CD4-positive, alpha-beta memory T cell (primary cell): ENCODE data around the gene CADM2. TPM values are rescaled to one million over a fixed set of nuclear protein-coding genes. Genes with fewer than 3 reads are reported as not detected.

Source experiments
- CTCF ChIA-PET: fragments of 350-600 bp; sonication (Branson Sonifier 250); formaldehyde crosslinking; loops from one replicate; lab custom pipeline; 2021; ENCODE audit warnings: inconsistent platforms; ENCODE audit not compliant: partially characterized antibody; lab: Charles Lee
- POLR2A ChIA-PET: fragments of 350-600 bp; sonication (Branson Sonifier 250); formaldehyde crosslinking; loops from one replicate; lab custom pipeline; 2021; ENCODE audit not compliant: partially characterized antibody; lab: Charles Lee
- DNase-seq, 5 donors: peaks; one replicate each; pipeline versions ENCODE4 v3.0.0 to v3.0.0-alpha.2; 2020 to 2022; ENCODE audit warnings: mixed read lengths in 1 of 5
- H3K27ac ChIP-seq: one replicate; pipeline ENCODE4 v1.7.0; 2013; ENCODE audit warnings: low read depth, low read length
- H3K27me3 ChIP-seq: 2 replicates; pipeline ENCODE4 v1.7.0; 2013; ENCODE audit warnings: mild to moderate bottlenecking, low read length, moderate library complexity; ENCODE audit not compliant: insufficient read depth
- H3K36me3 ChIP-seq: 2 replicates; pipeline ENCODE4 v1.7.0; 2013; ENCODE audit warnings: mild to moderate bottlenecking, low read length, moderate library complexity; ENCODE audit not compliant: insufficient read depth
- H3K4me1 ChIP-seq: 2 replicates; pipeline ENCODE4 v1.7.0; 2013; ENCODE audit warnings: mild to moderate bottlenecking, low read length, moderate library complexity; ENCODE audit not compliant: insufficient read depth
- H3K4me3 ChIP-seq, 2 donors: one replicate each; pipeline ENCODE4 v1.7.0; 2013; ENCODE audit warnings: low read length in 2 of 2, mild to moderate bottlenecking in 1 of 2
- H3K9me3 ChIP-seq, 2 donors: one replicate each; pipeline ENCODE4 v1.7.0; 2013; ENCODE audit warnings: low read length in 2 of 2, control low read depth in 1 of 2; ENCODE audit not compliant: control insufficient read depth in 1 of 2
- H3K27ac Mint-ChIP-seq, 7 donors: one replicate each; pipeline ENCODE4 v1.8.0; 2020 to 2021; ENCODE audit warnings: mixed read lengths in 7 of 7, mild to moderate bottlenecking in 6 of 7, inconsistent platforms in 3 of 7, moderate library complexity in 3 of 7
- H3K27me3 Mint-ChIP-seq, 2 donors: one replicate each; pipeline ENCODE4 v1.8.0; 2020 to 2021; ENCODE audit warnings: mixed read lengths in 2 of 2
- H3K36me3 Mint-ChIP-seq, 2 donors: one replicate each; pipeline ENCODE4 v1.8.0; 2020 to 2021; ENCODE audit warnings: mixed read lengths in 2 of 2, inconsistent platforms in 1 of 2, mild to moderate bottlenecking in 1 of 2
- H3K4me1 Mint-ChIP-seq, 4 donors: one replicate each; pipeline ENCODE4 v1.8.0; 2020 to 2021; ENCODE audit warnings: mixed read lengths in 4 of 4, mild to moderate bottlenecking in 1 of 4
- H3K4me3 Mint-ChIP-seq, 8 donors: one replicate each; pipeline ENCODE4 v1.8.0; 2020 to 2021; ENCODE audit warnings: mixed read lengths in 8 of 8, mild to moderate bottlenecking in 7 of 8, moderate library complexity in 6 of 8, inconsistent platforms in 3 of 8
- H3K9me3 Mint-ChIP-seq, 8 donors: one replicate each; pipeline ENCODE4 v1.8.0; 2020 to 2021; ENCODE audit warnings: mixed read lengths in 8 of 8, mild to moderate bottlenecking in 5 of 8, inconsistent platforms in 3 of 8, moderate library complexity in 1 of 8
- intact Hi-C: fragments of 100-400 bp; cut with micrococcal nuclease; formaldehyde crosslinking; loops from one replicate; pipeline ENCODE4 v1.15.1; 2023
- polyA plus RNA-seq, 2 donors: library from polyadenylated mRNA; unstranded; fragments of 300-500 nt; fragmentation: Illumina TruSeq; gene quantifications; one replicate each; pipeline ENCODE4 v1.2.3, GENCODE V29; 2021
- total RNA-seq, 2 experiments: library from RNA; stranded (reverse); gene quantifications; one replicate each; pipeline ENCODE4 v1.2.3, GENCODE V29; 2021

CADM2 gene
- total and polyA plus RNA-seq, 4 experiments from 2014 or later, result 0.21 to 0.38 TPM; not detected in 2

- Histone ChIP-seq H3K9me3 (no peaks in the 10 kb centered on the region), H3K4me1 (no peaks in the 10 kb centered on the region), H3K27me3 (no peaks in the 10 kb centered on the region), H3K4me3 (no peak overlapping the region), H3K36me3 (no peaks in the 10 kb centered on the region), H3K27ac (no peak overlapping the region)
- ChIA-PET CTCF (no interaction called here), POLR2A (no interaction called here)
- intact Hi-C loops, result no loop called here
- no peaks in the 10 kb centered on the region for H3K4me1 Mint-ChIP-seq
- DNase-seq, result no peak
- peaks cover 0 to 9% (median 0%) of the 10 kb centered on the region in 8 donors for H3K9me3 Mint-ChIP-seq
- H3K36me3 Mint-ChIP-seq, result no peaks in the 10 kb centered on the region
- no peak overlapping the region for H3K27ac Mint-ChIP-seq
- H3K27me3 Mint-ChIP-seq, result no peaks in the 10 kb centered on the region
- no peak overlapping the region for H3K4me3 Mint-ChIP-seq
These were observed 118.2 kb downstream of the CADM2 start for GRCh38 chr3:85077018-85077417.

DNA sequence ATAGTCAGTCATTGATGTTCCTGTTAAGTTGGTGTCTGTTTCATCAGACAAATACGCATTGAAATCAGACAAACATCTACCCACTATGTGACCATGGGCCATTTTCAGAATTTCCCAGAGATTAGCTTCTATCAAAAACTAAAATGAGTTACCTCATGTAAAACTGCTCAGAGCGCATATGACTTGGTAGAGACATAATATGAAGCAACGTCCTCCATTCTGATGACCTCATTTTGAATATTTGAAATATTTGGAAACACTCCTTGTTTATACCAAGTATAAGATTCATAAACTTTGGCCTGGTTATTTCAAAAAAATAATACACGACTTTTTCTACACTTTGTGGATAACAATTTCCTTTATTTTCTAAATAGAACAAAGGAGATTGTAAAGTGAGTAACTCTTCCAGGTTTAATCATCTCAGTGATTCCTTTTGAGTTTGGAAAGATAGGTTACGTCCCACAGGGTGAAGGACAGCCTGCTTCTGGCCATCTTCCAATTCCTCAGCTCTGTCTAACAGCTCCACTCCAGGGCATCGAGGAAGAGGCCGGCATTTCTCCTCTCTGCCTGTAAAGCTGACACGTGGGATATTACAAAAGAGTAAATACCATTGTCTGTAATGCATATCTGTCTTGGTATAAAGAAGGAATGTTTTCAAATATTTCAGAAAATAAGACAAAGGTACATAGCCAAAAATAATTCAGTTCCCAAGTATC is 122.6 kb downstream of the CADM2 start:
- intact Hi-C loops, result no loop called here
- no peak for DNase-seq
- Mint-ChIP-seq H3K27ac (no peak overlapping the region), H3K36me3 (no peaks in the 10 kb centered on the region), H3K27me3 (no peaks in the 10 kb centered on the region), H3K4me3 (no peak overlapping the region), H3K9me3 (peaks cover 0 to 4% (median 3%) of the 10 kb centered on the region in 8 donors), H3K4me1 (no peaks in the 10 kb centered on the region)
- no peaks in the 10 kb centered on the region for H3K36me3 ChIP-seq
- no peak overlapping the region for H3K27ac ChIP-seq
- H3K4me1 ChIP-seq, result no peaks in the 10 kb centered on the region
- H3K9me3 ChIP-seq, result no peaks in the 10 kb centered on the region
- H3K4me3 ChIP-seq, result no peak overlapping the region
- no peaks in the 10 kb centered on the region for H3K27me3 ChIP-seq
- ChIA-PET POLR2A (no interaction called here), CTCF (no interaction called here)

DNA sequence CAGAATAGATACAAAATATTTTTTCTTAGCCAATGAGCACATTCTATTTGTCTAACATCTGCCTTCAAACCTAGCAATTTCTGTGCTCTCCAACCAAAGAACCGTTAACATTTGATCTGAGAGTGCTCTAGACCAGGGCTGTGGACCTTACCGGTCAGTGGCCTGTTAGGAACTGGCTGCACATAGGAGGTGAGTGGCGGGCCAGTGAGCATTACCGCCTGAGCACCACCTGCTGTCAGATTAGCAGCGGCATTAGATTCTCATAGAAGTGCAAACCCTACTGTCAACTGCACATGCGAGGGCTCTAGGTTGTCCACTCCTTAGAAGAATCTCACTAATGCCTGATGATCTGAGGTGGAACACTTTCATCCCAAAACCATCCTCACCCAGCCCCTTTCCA is 131.7 kb downstream of the CADM2 start:
- intact Hi-C loops, result no loop called here
- H3K9me3 ChIP-seq, result no peaks in the 10 kb centered on the region
- ChIA-PET POLR2A (no interaction called here), CTCF (no interaction called here)
- H3K36me3 ChIP-seq, result no peaks in the 10 kb centered on the region
- no peaks in the 10 kb centered on the region for H3K4me1 ChIP-seq
- DNase-seq, result no peak
- Mint-ChIP-seq H3K4me1 (no peaks in the 10 kb centered on the region), H3K36me3 (no peaks in the 10 kb centered on the region), H3K4me3 (no peak overlapping the region), H3K9me3 (peaks cover 0 to 6% (median 3%) of the 10 kb centered on the region in 8 donors), H3K27ac (no peak overlapping the region), H3K27me3 (no peaks in the 10 kb centered on the region)
- no peak overlapping the region for H3K27ac ChIP-seq
- H3K27me3 ChIP-seq, result no peaks in the 10 kb centered on the region
- no peak overlapping the region for H3K4me3 ChIP-seq

- peaks cover 0 to 19% (median 10%) of the 10 kb centered on the region in 8 donors for H3K9me3 Mint-ChIP-seq
- no peaks in the 10 kb centered on the region for H3K36me3 Mint-ChIP-seq
- H3K27ac ChIP-seq, result no peak overlapping the region
- no peak overlapping the region for H3K27ac Mint-ChIP-seq
- no peaks in the 10 kb centered on the region for H3K27me3 Mint-ChIP-seq
- H3K9me3 ChIP-seq, result no peaks in the 10 kb centered on the region
- H3K27me3 ChIP-seq, result no peaks in the 10 kb centered on the region
- intact Hi-C loops, result no loop called here
- POLR2A ChIA-PET, result no interaction called here
- no peak overlapping the region for H3K4me3 ChIP-seq
- no peaks in the 10 kb centered on the region for H3K4me1 Mint-ChIP-seq
- DNase-seq, result no peak
- no peak overlapping the region for H3K4me3 Mint-ChIP-seq
- H3K4me1 ChIP-seq, result no peaks in the 10 kb centered on the region
- CTCF ChIA-PET, result no interaction called here
- no peaks in the 10 kb centered on the region for H3K36me3 ChIP-seq
These were observed 141.5 kb downstream of the CADM2 start for GRCh38 chr3:85100316-85100715.

GRCh38 chr3:85102781-85103180 is 144.0 kb downstream of the CADM2 start:
- no peaks in the 10 kb centered on the region for H3K36me3 Mint-ChIP-seq
- H3K4me1 Mint-ChIP-seq, result no peaks in the 10 kb centered on the region
- no peak overlapping the region for H3K27ac ChIP-seq
- no peaks in the 10 kb centered on the region for H3K27me3 ChIP-seq
- H3K27me3 Mint-ChIP-seq, result no peaks in the 10 kb centered on the region
- no peak for DNase-seq
- no peak overlapping the region for H3K27ac Mint-ChIP-seq
- no peaks in the 10 kb centered on the region for H3K9me3 ChIP-seq
- no peaks in the 10 kb centered on the region for H3K36me3 ChIP-seq
- peaks cover under 1 to 29% (median 12%) of the 10 kb centered on the region in 8 donors for H3K9me3 Mint-ChIP-seq
- H3K4me1 ChIP-seq, result no peaks in the 10 kb centered on the region
- intact Hi-C loops, result no loop called here
- ChIA-PET POLR2A (no interaction called here), CTCF (no interaction called here)
- H3K4me3 Mint-ChIP-seq, result no peak overlapping the region
- no peak overlapping the region for H3K4me3 ChIP-seq

DNA sequence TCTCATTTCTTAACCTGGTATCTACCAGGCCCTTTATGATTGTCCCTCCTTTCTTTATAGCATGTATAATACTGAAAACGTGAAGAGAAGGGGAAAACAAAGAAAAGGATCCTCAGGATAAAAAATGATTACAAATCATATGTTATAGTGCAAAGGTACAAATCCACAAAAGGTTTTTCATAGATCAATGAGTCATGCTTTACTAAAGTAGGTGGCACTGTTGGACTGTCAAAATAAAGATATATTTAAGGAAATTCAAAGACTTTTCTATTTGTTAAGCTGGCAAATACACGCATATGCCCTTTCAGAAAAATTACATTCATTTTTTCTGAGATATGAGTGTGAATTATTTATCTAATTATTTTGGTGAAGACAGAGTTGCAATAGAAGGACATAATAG is 151.6 kb downstream of the CADM2 start:
- Histone ChIP-seq H3K27me3 (no peaks in the 10 kb centered on the region), H3K9me3 (no peaks in the 10 kb centered on the region), H3K36me3 (no peaks in the 10 kb centered on the region), H3K4me3 (no peak overlapping the region), H3K4me1 (no peaks in the 10 kb centered on the region), H3K27ac (no peak overlapping the region)
- Mint-ChIP-seq H3K27ac (no peak overlapping the region), H3K36me3 (no peaks in the 10 kb centered on the region), H3K9me3 (peaks cover 0 to 14% (median 8%) of the 10 kb centered on the region in 8 donors), H3K4me3 (no peak overlapping the region), H3K4me1 (no peaks in the 10 kb centered on the region), H3K27me3 (no peaks in the 10 kb centered on the region)
- ChIA-PET CTCF (no interaction called here), POLR2A (no interaction called here)
- DNase-seq, result no peak
- intact Hi-C loops, result no loop called here

DNA sequence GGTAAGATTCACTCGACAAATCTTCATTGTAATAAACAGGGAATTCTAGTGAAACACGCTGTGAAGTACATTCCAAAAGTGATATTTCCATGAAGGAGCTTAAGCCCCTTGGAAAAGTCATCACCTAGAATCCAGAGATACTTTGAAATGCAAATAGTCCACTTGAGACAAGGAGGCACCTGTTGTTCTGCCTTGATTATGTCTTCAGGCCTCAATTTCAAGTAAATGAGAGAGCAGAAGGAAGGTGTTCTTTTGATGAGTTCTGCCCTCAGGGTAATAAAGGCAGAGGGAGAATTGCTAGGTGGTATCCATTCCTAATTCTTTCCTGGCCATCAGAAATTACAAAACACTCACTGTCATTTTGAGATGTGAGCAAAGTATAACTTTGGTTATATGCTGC is 162.1 kb downstream of the CADM2 start:
- H3K4me1 Mint-ChIP-seq, result no peaks in the 10 kb centered on the region
- H3K4me3 Mint-ChIP-seq, result no peak overlapping the region
- Histone ChIP-seq H3K4me1 (no peaks in the 10 kb centered on the region), H3K4me3 (no peak overlapping the region), H3K9me3 (no peaks in the 10 kb centered on the region), H3K27ac (no peak overlapping the region), H3K27me3 (no peaks in the 10 kb centered on the region), H3K36me3 (no peaks in the 10 kb centered on the region)
- H3K36me3 Mint-ChIP-seq, result no peaks in the 10 kb centered on the region
- POLR2A ChIA-PET, result no interaction called here
- peaks cover 0 to 25% (median 7%) of the 10 kb centered on the region in 8 donors for H3K9me3 Mint-ChIP-seq
- H3K27ac Mint-ChIP-seq, result no peak overlapping the region
- CTCF ChIA-PET, result no interaction called here
- DNase-seq, result no peak
- no peaks in the 10 kb centered on the region for H3K27me3 Mint-ChIP-seq
- intact Hi-C loops, result no loop called here
